ENCODE measurements around the gene EVI5L. TPM values are rescaled to one million over a fixed set of nuclear protein-coding genes. Genes with fewer than 3 reads are reported as not detected.

The EVI5L gene
- total and polyA plus RNA-seq, 5 donors = 17.7 to 22.2 (median 19.1) TPM

DNA sequence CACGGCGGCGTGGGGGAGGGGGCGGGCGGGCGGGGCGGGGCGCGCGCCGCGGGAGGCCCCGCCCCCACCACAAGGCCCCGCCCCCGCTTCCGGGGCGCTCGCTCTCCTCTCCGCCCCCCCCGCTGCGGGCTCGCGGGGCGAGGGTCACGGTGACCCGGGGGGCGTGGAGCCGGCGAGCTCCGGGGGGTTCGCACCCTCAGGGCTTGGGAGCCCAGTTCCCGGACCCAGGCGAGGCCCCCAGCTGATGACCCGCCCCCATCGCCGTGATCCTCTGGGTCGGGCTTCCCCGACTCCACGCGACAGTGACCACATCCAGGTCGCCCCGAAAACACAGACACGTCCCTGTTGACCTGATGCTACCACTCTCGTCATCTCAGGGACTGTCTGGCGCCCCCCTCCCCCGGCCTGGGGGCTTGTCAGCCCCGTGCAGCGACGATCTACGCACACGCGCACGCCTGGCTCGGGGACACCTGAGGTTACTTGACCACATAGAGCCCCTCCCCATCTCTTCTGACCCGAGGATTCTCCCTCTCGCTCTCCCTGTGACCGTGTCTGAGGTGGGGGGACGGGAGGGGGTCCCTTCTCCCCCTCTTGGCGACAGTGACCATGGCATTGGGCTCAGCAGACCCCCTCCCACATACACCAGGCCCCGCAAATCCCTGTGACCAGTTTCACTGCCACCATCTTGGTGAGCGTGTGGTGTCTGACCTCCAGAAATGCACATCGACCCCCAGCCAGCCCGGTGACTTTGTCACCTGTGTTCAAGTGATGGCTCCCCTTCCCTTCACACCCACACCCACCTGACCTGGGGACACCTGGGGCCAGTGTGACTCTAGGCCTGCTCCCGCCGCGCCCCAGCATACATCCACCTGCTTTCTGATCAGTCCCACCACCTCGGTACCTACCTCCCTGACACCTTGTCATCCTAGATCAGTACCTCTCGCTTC is 74.3 kb downstream of the EVI5L start:
- WGBS = 11% methylated on average over 68 of the region's 68 CpGs
- intact Hi-C loops (cut with DNase I) = no loop called here
- Histone ChIP-seq H3K27ac (ENCODE audit: low read length) (peak overlapping the region; percentile 43), H3K4me1 (ENCODE audit: control insufficient read depth, insufficient read depth, low read length) (peaks cover 5% of the 10 kb centered on the region), H3K9me3 (ENCODE audit: control insufficient read depth, low read length) (no peaks in the 10 kb centered on the region), H3K4me3 (ENCODE audit: low read length) (peak overlapping the region; percentile 82), H3K27me3 (ENCODE audit: control insufficient read depth, insufficient read depth) (no peaks in the 10 kb centered on the region)
- peak; percentile 56 to 89 (median 64) for DNase-seq
- ATAC-seq = peak; percentile 17 to 36

DNA sequence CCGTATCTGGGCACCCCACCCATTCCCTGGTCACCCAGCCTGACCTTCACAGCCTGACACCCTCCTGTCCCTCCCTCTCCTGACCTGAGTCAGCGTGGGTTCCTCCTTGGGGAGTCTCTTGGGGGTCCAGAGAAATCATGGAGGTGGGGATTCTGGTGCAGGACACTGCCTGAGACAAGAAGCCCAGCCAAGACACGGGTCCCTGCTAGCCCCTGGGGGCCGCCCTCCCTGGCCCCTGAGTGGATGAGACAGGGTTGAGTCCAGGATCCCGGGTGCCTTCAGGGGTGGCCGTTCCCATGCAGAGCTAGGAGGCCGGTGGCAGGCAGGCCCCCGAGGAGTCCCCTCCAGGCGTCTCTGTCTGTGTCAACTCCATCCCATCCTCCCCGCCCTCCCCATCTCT is 75.2 kb downstream of the EVI5L start:
- ATAC-seq = no peak
- 68% methylated on average over 10 of the region's 10 CpGs for WGBS
- intact Hi-C loops (cut with DNase I) = no loop called here
- Histone ChIP-seq H3K27me3 (ENCODE audit: control insufficient read depth, insufficient read depth) (no peaks in the 10 kb centered on the region), H3K4me1 (ENCODE audit: control insufficient read depth, insufficient read depth, low read length) (peaks cover 5% of the 10 kb centered on the region), H3K27ac (ENCODE audit: low read length) (no peak overlapping the region), H3K4me3 (ENCODE audit: low read length) (no peak overlapping the region), H3K9me3 (ENCODE audit: control insufficient read depth, low read length) (no peaks in the 10 kb centered on the region)
- DNase-seq = peak in 2 of 3 donors; percentile 55 to 67

- H3K27me3 ChIP-seq (ENCODE audit: control insufficient read depth, insufficient read depth) = no peaks in the 10 kb centered on the region
- peaks cover 5% of the 10 kb centered on the region for H3K4me1 ChIP-seq (ENCODE audit: control insufficient read depth, insufficient read depth, low read length)
- no peak overlapping the region for H3K27ac ChIP-seq (ENCODE audit: low read length)
- peak in 1 of 3 donors; percentile 55 for DNase-seq
- ATAC-seq = no peak
- WGBS = 88% methylated on average over 10 of the region's 10 CpGs
- intact Hi-C loops (cut with DNase I) = no loop called here
- no peaks in the 10 kb centered on the region for H3K9me3 ChIP-seq (ENCODE audit: control insufficient read depth, low read length)
- H3K4me3 ChIP-seq (ENCODE audit: low read length) = no peak overlapping the region
These were observed 75.8 kb downstream of the EVI5L start for GRCh38 chr19:7905859-7906258.

GRCh38 chr19:7907122-7907521 is 77.1 kb downstream of the EVI5L start:
- no peak for DNase-seq
- intact Hi-C loops (cut with DNase I) = no loop called here
- no peaks in the 10 kb centered on the region for H3K9me3 ChIP-seq (ENCODE audit: control insufficient read depth, low read length)
- peaks cover 5% of the 10 kb centered on the region for H3K4me1 ChIP-seq (ENCODE audit: control insufficient read depth, insufficient read depth, low read length)
- no peak overlapping the region for H3K4me3 ChIP-seq (ENCODE audit: low read length)
- no peak overlapping the region for H3K27ac ChIP-seq (ENCODE audit: low read length)
- 94% methylated on average over 19 of the region's 19 CpGs for WGBS
- no peaks in the 10 kb centered on the region for H3K27me3 ChIP-seq (ENCODE audit: control insufficient read depth, insufficient read depth)
- no peak for ATAC-seq

GRCh38 chr19:7907544-7907943 is 77.5 kb downstream of the EVI5L start:
- intact Hi-C loops (cut with DNase I) = no loop called here
- ATAC-seq (no peak), DNase-seq (peak in 1 of 3 donors; percentile 41)
- H3K9me3 ChIP-seq (ENCODE audit: control insufficient read depth, low read length) = no peaks in the 10 kb centered on the region
- H3K4me1 ChIP-seq (ENCODE audit: control insufficient read depth, insufficient read depth, low read length) = peaks cover 5% of the 10 kb centered on the region
- 90% methylated on average over 11 of the region's 11 CpGs for WGBS
- H3K27ac ChIP-seq (ENCODE audit: low read length) = no peak overlapping the region
- no peaks in the 10 kb centered on the region for H3K27me3 ChIP-seq (ENCODE audit: control insufficient read depth, insufficient read depth)
- H3K4me3 ChIP-seq (ENCODE audit: low read length) = no peak overlapping the region

DNA sequence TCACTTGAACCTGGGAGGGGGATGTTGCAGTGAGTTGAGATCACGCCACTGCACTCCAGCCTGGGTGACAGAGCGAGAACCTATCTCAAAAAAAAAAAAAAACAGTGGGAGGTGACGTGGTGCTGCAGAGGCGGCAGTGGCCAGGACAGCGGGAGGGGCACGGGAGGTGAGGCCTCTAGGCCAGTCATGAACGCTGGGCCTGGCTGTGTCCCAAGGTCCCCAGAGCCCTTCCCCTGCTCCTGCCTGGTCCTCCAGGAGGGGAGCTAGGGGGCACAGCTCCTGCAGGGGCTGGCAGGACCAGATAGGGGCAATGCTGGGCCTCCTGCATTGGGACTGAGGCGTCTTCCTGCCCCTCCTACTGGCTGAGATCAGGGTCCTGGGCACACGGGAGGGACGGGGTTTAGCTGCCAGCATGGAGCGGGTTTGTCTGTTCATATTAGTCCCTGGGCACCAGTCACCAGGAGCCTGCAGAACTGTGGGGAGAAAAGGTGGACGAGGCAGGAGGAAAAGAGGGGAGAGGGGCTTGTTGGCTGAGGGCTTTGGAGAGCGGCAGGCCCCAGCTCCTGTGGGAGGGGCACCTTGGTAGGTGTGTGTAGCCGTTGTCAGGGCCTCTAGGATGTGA is 78.2 kb downstream of the EVI5L start:
- H3K4me1 ChIP-seq (ENCODE audit: control insufficient read depth, insufficient read depth, low read length) = peaks cover 5% of the 10 kb centered on the region
- no peaks in the 10 kb centered on the region for H3K9me3 ChIP-seq (ENCODE audit: control insufficient read depth, low read length)
- no peak overlapping the region for H3K27ac ChIP-seq (ENCODE audit: low read length)
- ATAC-seq (no peak), DNase-seq (peak in 2 of 3 donors; percentile 54 to 61)
- H3K4me3 ChIP-seq (ENCODE audit: low read length) = no peak overlapping the region
- WGBS = 70% methylated on average over 14 of the region's 14 CpGs
- intact Hi-C loops (cut with DNase I) = no loop called here
- no peaks in the 10 kb centered on the region for H3K27me3 ChIP-seq (ENCODE audit: control insufficient read depth, insufficient read depth)

DNA sequence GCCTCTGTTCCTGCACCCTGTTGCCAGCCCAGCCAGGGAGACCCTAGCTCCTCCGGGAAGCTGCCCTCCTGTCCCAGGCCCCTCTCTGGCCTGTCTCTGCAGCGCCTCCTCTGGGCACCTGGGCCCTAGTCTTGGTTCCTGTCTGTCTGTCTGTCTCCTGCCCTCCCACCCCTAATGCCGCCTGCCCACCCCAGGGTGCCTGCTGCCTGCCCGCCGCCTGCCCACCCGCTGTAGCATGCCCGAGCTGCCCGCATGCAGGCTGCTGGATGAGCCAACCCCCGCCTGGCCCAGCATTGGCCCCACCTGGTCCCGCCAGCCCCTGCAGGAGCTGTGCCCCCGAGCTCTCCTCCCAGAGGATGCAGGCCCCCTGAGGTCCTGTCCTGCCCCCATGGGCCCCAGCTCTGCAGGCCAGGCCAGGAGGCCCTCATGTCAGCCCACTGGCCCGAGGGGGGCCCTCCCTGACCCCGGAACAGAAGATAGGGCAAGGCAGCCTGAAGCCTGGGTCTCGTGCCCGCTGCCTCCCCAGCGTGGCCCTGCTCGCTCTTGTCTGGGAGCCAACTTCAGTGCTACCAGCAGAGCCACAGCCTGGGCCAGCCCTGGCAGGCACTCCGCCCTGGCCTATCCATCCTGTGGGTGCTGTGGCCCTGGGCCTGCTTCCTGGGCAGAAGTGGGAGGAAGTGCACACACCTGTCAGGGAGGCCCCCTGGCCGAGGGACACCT is 78.9 kb downstream of the EVI5L start:
- WGBS = 86% methylated on average over 19 of the region's 19 CpGs
- Histone ChIP-seq H3K9me3 (ENCODE audit: control insufficient read depth, low read length) (no peaks in the 10 kb centered on the region), H3K27me3 (ENCODE audit: control insufficient read depth, insufficient read depth) (no peaks in the 10 kb centered on the region), H3K27ac (ENCODE audit: low read length) (no peak overlapping the region), H3K4me3 (ENCODE audit: low read length) (no peak overlapping the region), H3K4me1 (ENCODE audit: control insufficient read depth, insufficient read depth, low read length) (peaks cover 5% of the 10 kb centered on the region)
- intact Hi-C loops (cut with DNase I) = no loop called here
- DNase-seq (peak in 2 of 3 donors; percentile 48 to 70), ATAC-seq (no peak)

GRCh38 chr19:7909471-7910067 is 79.6 kb downstream of the EVI5L start:
- Histone ChIP-seq H3K4me1 (ENCODE audit: control insufficient read depth, insufficient read depth, low read length) (peaks cover 3% of the 10 kb centered on the region), H3K9me3 (ENCODE audit: control insufficient read depth, low read length) (no peaks in the 10 kb centered on the region), H3K27me3 (ENCODE audit: control insufficient read depth, insufficient read depth) (no peaks in the 10 kb centered on the region), H3K4me3 (ENCODE audit: low read length) (no peak overlapping the region), H3K27ac (ENCODE audit: low read length) (no peak overlapping the region)
- ATAC-seq (no peak), DNase-seq (peak in 2 of 3 donors; percentile 32 to 59)
- 90% methylated on average over 21 of the region's 21 CpGs for WGBS
- intact Hi-C loops (cut with DNase I) = no loop called here

- H3K4me3 ChIP-seq (ENCODE audit: low read length) = no peak overlapping the region
- 93% methylated on average over 54 of the region's 54 CpGs for WGBS
- ATAC-seq (no peak), DNase-seq (peak; percentile 11 to 65 (median 45))
- H3K4me1 ChIP-seq (ENCODE audit: control insufficient read depth, insufficient read depth, low read length) = no peaks in the 10 kb centered on the region
- intact Hi-C loops (cut with DNase I) = no loop called here
- H3K9me3 ChIP-seq (ENCODE audit: control insufficient read depth, low read length) = no peaks in the 10 kb centered on the region
- H3K27ac ChIP-seq (ENCODE audit: low read length) = no peak overlapping the region
- no peaks in the 10 kb centered on the region for H3K27me3 ChIP-seq (ENCODE audit: control insufficient read depth, insufficient read depth)
These were observed 80.5 kb downstream of the EVI5L start for GRCh38 chr19:7910321-7911161.

DNA sequence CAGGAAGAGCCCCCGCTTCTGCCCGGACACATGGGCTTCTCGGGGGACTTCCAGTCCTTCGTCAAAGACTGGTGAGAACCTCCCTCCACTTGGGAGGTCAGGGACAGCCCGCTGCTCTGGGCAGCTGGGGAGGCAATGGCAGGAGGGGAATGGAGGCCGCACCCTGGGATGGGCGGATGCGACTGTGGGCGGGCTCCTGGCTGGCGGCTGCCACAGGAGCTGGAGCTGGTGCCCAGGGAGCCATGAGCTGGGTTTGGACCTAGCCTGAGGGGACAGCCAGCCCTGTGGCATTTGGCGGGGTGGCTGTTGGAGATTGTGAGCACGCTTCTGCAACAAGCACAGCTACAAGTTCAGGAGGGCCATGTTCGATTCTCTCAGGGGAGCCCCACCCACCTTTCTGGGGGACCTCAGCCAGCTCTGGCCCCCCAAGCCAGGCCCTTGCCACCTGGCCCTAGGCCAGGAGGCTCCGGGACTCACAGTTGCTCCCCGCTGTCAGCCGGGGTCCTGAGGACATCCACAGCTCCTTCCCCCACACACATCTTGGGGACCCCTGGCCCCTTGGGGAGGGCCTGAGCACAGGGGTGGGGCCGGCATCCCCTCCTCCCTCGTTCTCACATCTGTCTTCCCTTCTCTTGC is 81.6 kb downstream of the EVI5L start:
- Histone ChIP-seq H3K9me3 (ENCODE audit: control insufficient read depth, low read length) (no peaks in the 10 kb centered on the region), H3K4me3 (ENCODE audit: low read length) (no peak overlapping the region), H3K4me1 (ENCODE audit: control insufficient read depth, insufficient read depth, low read length) (no peaks in the 10 kb centered on the region), H3K27ac (ENCODE audit: low read length) (no peak overlapping the region), H3K27me3 (ENCODE audit: control insufficient read depth, insufficient read depth) (no peaks in the 10 kb centered on the region)
- ATAC-seq (no peak), DNase-seq (peak; percentile 8 to 55 (median 55))
- intact Hi-C loops (cut with DNase I) = no loop called here
- 90% methylated on average over 18 of the region's 18 CpGs for WGBS

Data from right cardiac atrium (tissue), 5 donors.